NCI-H1694 (cell line): ENCODE measurements around the gene ARHGEF3.

ENCODE experiments used
- DNase-seq: peaks from one replicate; lab custom pipeline; 2025; lab: John Stamatoyannopoulos, UW

ARHGEF3 gene

GRCh38 chr3:56683122-56683817 lies 118.5 kb downstream of the ARHGEF3 start, which contains the start of gene TASOR:
TSS of gene TASOR (minus strand) at chr3:56683265. CDS start at chr3:56683006, 259 bp downstream.
- peak; percentile 2 for DNase-seq

- DNase-seq, result no peak
These were observed 119.2 kb downstream of the ARHGEF3 start for GRCh38 chr3:56682462-56683121.

GRCh38 chr3:56681984-56682461 lies 119.7 kb downstream of the ARHGEF3 start:
- DNase-seq, result no peak

- DNase-seq, result no peak
These were observed 121.6 kb downstream of the ARHGEF3 start for GRCh38 chr3:56680054-56680580.
